DOHH2 (cell line): Measurements from ENCODE around the gene SUPT3H.

Experiments used
- H3F3A ChIP-seq: fragments of 200-600 bp; sonication (generic), shearing (Covaris generic); 2 replicates; pipeline ENCODE4 v1.6.0; 2016; ENCODE audit warnings: antibody characterized with exemption, mild to moderate bottlenecking; ENCODE audit not compliant: control insufficient read depth, insufficient read depth
- H3K27ac ChIP-seq: fragments of 200-600 bp; sonication (generic); 2 replicates; pipeline ENCODE4 v1.5.1; 2014; ENCODE audit warnings: low read depth, mild to moderate bottlenecking, low read length, moderate library complexity
- H3K27me3 ChIP-seq: fragments of 200-600 bp; sonication (generic); 2 replicates; pipeline ENCODE4 v1.6.1; 2014; ENCODE audit warnings: mild to moderate bottlenecking, low read length, mixed read lengths; ENCODE audit not compliant: control insufficient read depth
- H3K36me3 ChIP-seq: fragments of 200-600 bp; sonication (generic); 2 replicates; pipeline ENCODE4 v1.6.1; 2014; ENCODE audit warnings: mild to moderate bottlenecking, low read length, moderate library complexity, mixed read lengths; ENCODE audit not compliant: control insufficient read depth
- H3K4me1 ChIP-seq: fragments of 200-600 bp; sonication (generic); 2 replicates; pipeline ENCODE4 v1.6.1; 2014; ENCODE audit warnings: mild to moderate bottlenecking, low read length, mixed read lengths; ENCODE audit not compliant: control insufficient read depth
- H3K4me2 ChIP-seq: fragments of 200-600 bp; sonication (generic); 2 replicates; pipeline ENCODE4 v1.6.0; 2014; ENCODE audit warnings: mild to moderate bottlenecking, low read length, moderate library complexity
- H3K4me3 ChIP-seq: fragments of 200-600 bp; sonication (generic); 2 replicates; pipeline ENCODE4 v1.5.1; 2014; ENCODE audit warnings: mild to moderate bottlenecking, low read length, mixed read lengths
- H3K79me2 ChIP-seq: fragments of 200-600 bp; sonication (generic); 2 replicates; pipeline ENCODE4 v1.6.1; 2014; ENCODE audit warnings: mild to moderate bottlenecking, low read length, mixed read lengths; ENCODE audit not compliant: control insufficient read depth
- H3K9me2 ChIP-seq: fragments of 200-600 bp; sonication (generic); replicated peaks from 2 replicates; pipeline ENCODE4 v1.6.1; 2014; ENCODE audit warnings: mild to moderate bottlenecking, low read length, mixed read lengths; ENCODE audit not compliant: control insufficient read depth
- H3K9me3 ChIP-seq: fragments of 200-600 bp; sonication (generic); 2 replicates; pipeline ENCODE4 v1.6.1; 2014; ENCODE audit warnings: antibody characterized with exemption, low read length, mixed read lengths; ENCODE audit not compliant: control insufficient read depth, insufficient read depth
- H4K20me1 ChIP-seq: fragments of 200-600 bp; sonication (generic); 2 replicates; pipeline ENCODE4 v1.6.0; 2014; ENCODE audit warnings: low read depth, mild to moderate bottlenecking, antibody characterized with exemption, low read length, moderate library complexity; ENCODE audit not compliant: control insufficient read depth, insufficient read depth
- CTCF ChIP-seq: fragments of 200-600 bp; sonication (generic); IDR thresholded peaks from one replicate; pipeline ENCODE4 v1.5.1; 2014; ENCODE audit warnings: antibody characterized with exemption, mild to moderate bottlenecking, low read depth, low read length; ENCODE audit not compliant: poor library complexity, severe bottlenecking
- EZH2phosphoT487 ChIP-seq: fragments of 200-600 bp; sonication (generic); IDR thresholded peaks from 2 replicates; pipeline ENCODE4 v1.6.1; 2017; ENCODE audit warnings: borderline replicate concordance, mild to moderate bottlenecking, antibody characterized with exemption, low read length, moderate library complexity, mixed read lengths

Gene SUPT3H

GRCh38 chr6:44811456-44811855 lies 566.3 kb downstream of the SUPT3H start:
- Histone ChIP-seq H3K9me2 (no peaks in the 10 kb centered on the region), H3K9me3 (no peaks in the 10 kb centered on the region), H3K36me3 (no peaks in the 10 kb centered on the region), H3K27me3 (no peaks in the 10 kb centered on the region; the same call in 1 of the 2 replicates), H3F3A (no peaks in the 10 kb centered on the region), H3K27ac (no peak overlapping the region), H3K79me2 (no peaks in the 10 kb centered on the region), H3K4me2 (no peak overlapping the region), H4K20me1 (no peaks in the 10 kb centered on the region), H3K4me3 (no peak overlapping the region), H3K4me1 (no peaks in the 10 kb centered on the region)
- no peak for TF ChIP-seq CTCF
- TF ChIP-seq EZH2phosphoT487 = no peak

GRCh38 chr6:44809258-44809657 lies 568.5 kb downstream of the SUPT3H start:
- TF ChIP-seq CTCF (no peak), EZH2phosphoT487 (no peak)
- Histone ChIP-seq H3K4me3 (no peak overlapping the region), H3K9me2 (no peaks in the 10 kb centered on the region), H3K9me3 (no peaks in the 10 kb centered on the region), H3F3A (no peaks in the 10 kb centered on the region), H3K4me1 (no peaks in the 10 kb centered on the region), H4K20me1 (no peaks in the 10 kb centered on the region), H3K27ac (no peak overlapping the region), H3K27me3 (no peaks in the 10 kb centered on the region; the same call in 1 of the 2 replicates), H3K36me3 (no peaks in the 10 kb centered on the region), H3K4me2 (no peak overlapping the region), H3K79me2 (no peaks in the 10 kb centered on the region)

- Histone ChIP-seq H3K79me2 (no peaks in the 10 kb centered on the region), H3K27ac (no peak overlapping the region), H3K9me3 (no peaks in the 10 kb centered on the region), H3K4me1 (no peaks in the 10 kb centered on the region), H3K9me2 (no peaks in the 10 kb centered on the region), H3K36me3 (no peaks in the 10 kb centered on the region), H3K27me3 (no peaks in the 10 kb centered on the region), H3F3A (no peaks in the 10 kb centered on the region), H3K4me3 (no peak overlapping the region), H3K4me2 (no peak overlapping the region), H4K20me1 (no peaks in the 10 kb centered on the region)
- TF ChIP-seq CTCF = no peak
- no peak for TF ChIP-seq EZH2phosphoT487
These were observed 569.6 kb downstream of the SUPT3H start for GRCh38 chr6:44808148-44808547.

DNA sequence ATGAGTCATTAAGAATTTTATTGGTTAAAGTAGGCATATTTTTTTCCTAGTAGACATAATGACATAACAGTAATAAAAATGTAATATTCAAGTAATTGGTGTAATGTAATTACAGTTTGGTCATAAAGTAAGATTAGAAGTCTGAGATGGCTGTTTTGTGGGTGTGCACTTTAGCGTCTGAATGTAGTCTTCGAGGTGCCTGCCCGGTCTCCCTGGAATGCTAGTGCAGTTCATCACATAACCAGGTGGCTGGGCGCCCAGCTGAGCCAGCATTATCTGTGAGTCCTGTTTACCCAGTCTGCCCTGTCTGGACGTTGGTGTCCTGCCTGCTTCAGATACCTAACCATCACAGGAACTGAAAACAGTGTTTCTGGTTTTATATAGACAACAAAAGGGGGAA lies 571.1 kb downstream of the SUPT3H start:
- Histone ChIP-seq H3F3A (no peaks in the 10 kb centered on the region), H3K27me3 (no peaks in the 10 kb centered on the region), H3K9me3 (no peaks in the 10 kb centered on the region), H3K4me2 (no peak overlapping the region), H3K9me2 (no peaks in the 10 kb centered on the region), H4K20me1 (no peaks in the 10 kb centered on the region), H3K4me1 (no peaks in the 10 kb centered on the region), H3K4me3 (no peak overlapping the region), H3K36me3 (no peaks in the 10 kb centered on the region), H3K27ac (no peak overlapping the region), H3K79me2 (no peaks in the 10 kb centered on the region)
- no peak for TF ChIP-seq CTCF
- TF ChIP-seq EZH2phosphoT487 = no peak
